CD14-positive monocyte (primary cell): ENCODE measurements around the gene SPATA2L. TPM values are rescaled to one million over a fixed set of nuclear protein-coding genes. Genes with fewer than 3 reads are reported as not detected.
"Not testable (repeated sequence)": the region's sequence is repeated elsewhere in the genome, so short reads cannot be mapped to it uniquely, and the experiment has no call there.

ENCODE experiments used
- DNase-seq, 3 donors: peaks; one replicate each; pipeline ENCODE4 v3.0.0-alpha.2; 2011 to 2022
- H2AFZ ChIP-seq: 2 replicates; pipeline ENCODE4 v1.6.0; 2012; ENCODE audit warnings: mild to moderate bottlenecking, low read depth, low read length, inconsistent platforms; ENCODE audit not compliant: insufficient read depth, poor library complexity, severe bottlenecking
- H3K27ac ChIP-seq, 2 donors: 1 replicate in 1 of 2; 2 replicates in 1 of 2; pipeline ENCODE4 v1.5.1; 2012 to 2013; ENCODE audit warnings: low read length in 2 of 2, control low read depth in 1 of 2, inconsistent platforms in 1 of 2, low read depth in 1 of 2, mild to moderate bottlenecking in 1 of 2
- H3K27me3 ChIP-seq, 2 donors: one replicate each; pipeline versions ENCODE4 v1.6.0 to v1.6.1; 2011 to 2013; ENCODE audit warnings: low read length in 2 of 2; ENCODE audit not compliant: control insufficient read depth in 2 of 2, insufficient read depth in 2 of 2
- H3K36me3 ChIP-seq, 2 donors: replicated peaks in 1 of 2; 1 replicate in 1 of 2; 2 replicates in 1 of 2; pipeline versions ENCODE4 v1.5.1 to v1.6.1; 2012 to 2013; ENCODE audit warnings: low read length in 2 of 2, control low read depth in 1 of 2, inconsistent platforms in 1 of 2, mild to moderate bottlenecking in 1 of 2; ENCODE audit not compliant: insufficient read depth in 2 of 2, control insufficient read depth in 1 of 2
- H3K4me1 ChIP-seq, 2 donors: 1 replicate in 1 of 2; 2 replicates in 1 of 2; pipeline versions ENCODE4 v1.5.1 to v1.6.1; 2012 to 2013; ENCODE audit warnings: low read length in 2 of 2, control low read depth in 1 of 2, inconsistent platforms in 1 of 2, mild to moderate bottlenecking in 1 of 2, moderate library complexity in 1 of 2; ENCODE audit not compliant: insufficient read depth in 2 of 2, control insufficient read depth in 1 of 2
- H3K4me2 ChIP-seq: replicated peaks from 2 replicates; pipeline ENCODE3; 2012; ENCODE audit warnings: low read length, moderate library complexity, mild to moderate bottlenecking; ENCODE audit not compliant: poor library complexity, severe bottlenecking; ENCODE audit errors: extremely low read depth
- H3K4me3 ChIP-seq, 3 experiments: fragments of 200-600 bp in 1 of 3; sonication (generic) in 1 of 3; replicated peaks in 1 of 3; 1 replicate in 2 of 3; 2 replicates in 1 of 3; pipeline ENCODE4 v1.5.1; 2011 to 2013; ENCODE audit warnings: low read length in 3 of 3, mild to moderate bottlenecking in 3 of 3, control low read depth in 2 of 3, low read depth in 2 of 3, inconsistent platforms in 1 of 3, moderate library complexity in 1 of 3
- H3K79me2 ChIP-seq: 2 replicates; pipeline ENCODE4 v1.6.0; 2012; ENCODE audit warnings: mild to moderate bottlenecking, control low read depth, inconsistent platforms, low read length, moderate library complexity; ENCODE audit not compliant: insufficient read depth
- H3K9ac ChIP-seq: 2 replicates; pipeline ENCODE4 v1.6.0; 2017; ENCODE audit warnings: low read length, mild to moderate bottlenecking; ENCODE audit not compliant: insufficient read depth, poor library complexity, severe bottlenecking
- H3K9me3 ChIP-seq, 2 donors: replicated peaks in 1 of 2; 1 replicate in 1 of 2; 2 replicates in 1 of 2; pipeline versions ENCODE4 v1.5.1 to v1.6.1; 2012 to 2013; ENCODE audit warnings: low read length in 2 of 2, control low read depth in 1 of 2; ENCODE audit not compliant: control insufficient read depth in 1 of 2, insufficient read depth in 1 of 2
- H4K20me1 ChIP-seq: 2 replicates; pipeline ENCODE4 v1.6.0; 2012; ENCODE audit warnings: mild to moderate bottlenecking, low read length, control low read depth, moderate library complexity; ENCODE audit not compliant: insufficient read depth
- H3K27ac Mint-ChIP-seq, 7 donors: one replicate each; pipeline ENCODE4 v1.8.0; 2020; ENCODE audit warnings: mild to moderate bottlenecking in 7 of 7, mixed read lengths in 7 of 7, moderate library complexity in 6 of 7, inconsistent platforms in 2 of 7
- H3K27me3 Mint-ChIP-seq, 3 donors: one replicate each; pipeline ENCODE4 v1.8.0; 2021 to 2022; ENCODE audit warnings: low read depth in 3 of 3, mild to moderate bottlenecking in 3 of 3, mixed read lengths in 3 of 3, moderate library complexity in 3 of 3, inconsistent platforms in 1 of 3
- H3K36me3 Mint-ChIP-seq, 2 donors: one replicate each; pipeline ENCODE4 v1.8.0; 2020; ENCODE audit warnings: mixed read lengths in 2 of 2, inconsistent platforms in 1 of 2, mild to moderate bottlenecking in 1 of 2
- H3K4me1 Mint-ChIP-seq: one replicate; pipeline ENCODE4 v1.8.0; 2020; ENCODE audit warnings: mild to moderate bottlenecking, mixed read lengths
- H3K4me3 Mint-ChIP-seq, 2 donors: one replicate each; pipeline ENCODE4 v1.8.0; 2020; ENCODE audit warnings: mild to moderate bottlenecking in 2 of 2, mixed read lengths in 2 of 2, moderate library complexity in 1 of 2
- H3K9me3 Mint-ChIP-seq, 7 donors: one replicate each; pipeline ENCODE4 v1.8.0; 2020 to 2022; ENCODE audit warnings: mixed read lengths in 7 of 7, mild to moderate bottlenecking in 6 of 7, moderate library complexity in 6 of 7, inconsistent platforms in 2 of 7
- WGBS: methylation state at CpG from one replicate; pipeline ENCODE4 v1.1.5; 2013; ENCODE audit warnings: missing lambda C conversion rate; ENCODE audit not compliant: insufficient coverage; 5-methylcytosine and 5-hydroxymethylcytosine counted together
- intact Hi-C, 2 donors: fragments of 100-400 bp; cut with micrococcal nuclease; formaldehyde crosslinking; loops; one replicate each; pipeline versions ENCODE4 v1.15.0 to v1.15.1; 2023
- polyA plus RNA-seq, 3 donors: library from polyadenylated mRNA; depleted of rRNA in 1 of 3; unstranded in 2 of 3; stranded (reverse) in 1 of 3; fragments of 300-500 nt in 2 of 3; fragments of >200 nt in 1 of 3; fragmentation: Illumina TruSeq in 2 of 3; gene quantifications; 1 replicate in 2 of 3; 2 replicates in 1 of 3; pipeline ENCODE4 v1.2.3, GENCODE V29; 2012 to 2021
- TF ChIP-seq, protein P1 (sequence below): fragments of 200-600 bp; IDR thresholded peaks from one replicate; pipeline ENCODE4 v1.8.0; 2022; ENCODE audit warnings: antibody characterized with exemption, mild to moderate bottlenecking

The SPATA2L gene
- polyA plus RNA-seq, 3 donors: 10.0 to 17.6 (median 15.1) TPM

DNA sequence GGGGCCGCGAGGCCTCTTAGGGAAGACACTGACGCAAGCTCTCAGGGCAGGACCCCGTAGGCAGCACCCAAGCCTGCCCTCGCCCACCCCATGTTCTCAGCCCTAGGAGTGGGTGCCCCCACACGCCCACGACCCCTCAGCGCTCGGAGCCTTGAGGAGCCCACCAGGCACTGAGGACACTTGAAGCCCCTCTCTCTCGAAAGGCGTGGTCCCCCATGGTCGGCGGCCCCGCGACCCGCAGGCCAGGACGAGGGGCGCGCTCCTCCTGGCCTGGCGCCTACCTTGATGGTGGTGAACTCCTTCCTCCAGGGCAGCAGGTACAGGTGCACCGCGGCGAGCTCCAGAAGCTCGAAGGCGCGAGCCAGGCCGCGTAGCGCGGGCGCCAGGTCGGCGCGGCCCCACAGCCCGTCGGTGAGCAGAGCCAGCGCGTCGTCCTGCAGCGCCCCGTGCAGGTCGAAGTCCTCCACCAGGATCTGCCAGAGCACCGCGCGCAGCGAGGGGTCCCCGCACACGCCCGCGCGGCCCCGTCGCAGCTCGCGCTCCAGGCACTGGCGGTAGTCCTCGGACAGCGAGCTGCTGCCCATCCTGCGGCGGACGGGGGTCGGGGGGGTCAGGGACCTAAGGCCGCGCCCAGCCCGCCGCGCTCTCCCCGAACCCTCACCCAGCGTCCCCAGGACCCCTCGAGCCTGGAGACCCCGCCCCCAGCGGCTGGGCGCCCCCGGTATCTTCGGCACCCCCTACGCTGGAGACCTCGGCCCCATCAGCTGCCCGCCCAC is 668 bp downstream of the SPATA2L start:
- TF ChIP-seq, protein P1, sequence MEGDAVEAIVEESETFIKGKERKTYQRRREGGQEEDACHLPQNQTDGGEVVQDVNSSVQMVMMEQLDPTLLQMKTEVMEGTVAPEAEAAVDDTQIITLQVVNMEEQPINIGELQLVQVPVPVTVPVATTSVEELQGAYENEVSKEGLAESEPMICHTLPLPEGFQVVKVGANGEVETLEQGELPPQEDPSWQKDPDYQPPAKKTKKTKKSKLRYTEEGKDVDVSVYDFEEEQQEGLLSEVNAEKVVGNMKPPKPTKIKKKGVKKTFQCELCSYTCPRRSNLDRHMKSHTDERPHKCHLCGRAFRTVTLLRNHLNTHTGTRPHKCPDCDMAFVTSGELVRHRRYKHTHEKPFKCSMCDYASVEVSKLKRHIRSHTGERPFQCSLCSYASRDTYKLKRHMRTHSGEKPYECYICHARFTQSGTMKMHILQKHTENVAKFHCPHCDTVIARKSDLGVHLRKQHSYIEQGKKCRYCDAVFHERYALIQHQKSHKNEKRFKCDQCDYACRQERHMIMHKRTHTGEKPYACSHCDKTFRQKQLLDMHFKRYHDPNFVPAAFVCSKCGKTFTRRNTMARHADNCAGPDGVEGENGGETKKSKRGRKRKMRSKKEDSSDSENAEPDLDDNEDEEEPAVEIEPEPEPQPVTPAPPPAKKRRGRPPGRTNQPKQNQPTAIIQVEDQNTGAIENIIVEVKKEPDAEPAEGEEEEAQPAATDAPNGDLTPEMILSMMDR: peak; percentile 13
- Histone ChIP-seq H3K27me3 (no peaks in the 10 kb centered on the region), H3K9me3 (no peaks in the 10 kb centered on the region), H3K27ac (peak overlapping the region; percentile 66 to 69), H3K36me3 (peaks cover 6 to 10% of the 10 kb centered on the region in 2 donors), H3K4me2 (peak overlapping the region; percentile 96), H3K79me2 (peaks cover 4% of the 10 kb centered on the region), H2AFZ (peak overlapping the region; percentile 83), H3K9ac (peak overlapping the region; percentile 72), H3K4me3 (peak overlapping the region; percentile 69 to 82 (median 75)), H4K20me1 (peaks cover 42% of the 10 kb centered on the region), H3K4me1 (peaks cover 20 to 34% of the 10 kb centered on the region in 2 donors)
- H3K4me3 Mint-ChIP-seq: peak overlapping the region; percentile 78 to 85
- intact Hi-C loops: loop anchor here (2.0 to 5.0 kb wide), 2 partner anchors 160 to 171 kb away; partner anchors contain the start of gene TCF25 (in 1 of the 2)
- H3K9me3 Mint-ChIP-seq: no peaks in the 10 kb centered on the region
- peaks cover 12 to 13% (median 13%) of the 10 kb centered on the region in 3 donors for H3K27me3 Mint-ChIP-seq
- H3K4me1 Mint-ChIP-seq: peaks cover 14% of the 10 kb centered on the region
- peaks cover 5 to 8% of the 10 kb centered on the region in 2 donors for H3K36me3 Mint-ChIP-seq
- WGBS: 1% methylated on average over 77 of the region's 78 CpGs
- H3K27ac Mint-ChIP-seq: peak overlapping the region in 6 of 7 donors; percentile 46 to 92 (median 87)
- DNase-seq: peak in 1 of 3 donors; percentile 37

DNA sequence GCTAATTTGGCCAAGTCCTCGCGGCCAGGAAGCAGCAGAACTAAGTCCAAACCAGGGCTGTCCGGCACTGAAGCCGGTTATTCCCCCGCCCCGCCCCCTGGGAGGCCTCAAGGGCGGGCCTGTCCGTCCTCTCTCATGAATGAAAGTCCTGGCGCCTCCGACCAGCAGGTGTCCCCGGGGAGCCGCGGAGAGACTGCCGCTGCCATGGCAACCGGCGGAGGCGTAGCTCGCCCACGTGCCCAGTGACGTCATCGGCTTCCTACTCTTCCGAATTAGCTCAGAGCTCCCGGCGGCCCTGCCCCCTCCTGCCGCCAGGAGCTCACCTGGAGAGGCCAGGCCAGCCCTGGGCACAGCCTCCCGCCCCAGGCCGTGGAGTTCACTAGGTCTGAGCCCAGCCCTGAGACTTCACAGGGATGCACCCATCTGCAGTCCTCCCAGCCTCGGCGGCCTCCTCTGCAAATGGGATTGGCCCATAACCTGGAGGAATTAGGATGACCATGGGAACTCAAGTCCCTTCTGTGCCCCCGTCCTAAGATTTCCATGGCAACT is 1.3 kb downstream of the SPATA2L start:
- peaks cover 4% of the 10 kb centered on the region for H3K79me2 ChIP-seq
- Mint-ChIP-seq H3K27ac (peak overlapping the region in 6 of 7 donors; percentile 74 to 92 (median 83)), H3K4me1 (peaks cover 13% of the 10 kb centered on the region), H3K27me3 (peaks cover 8 to 15% (median 11%) of the 10 kb centered on the region in 3 donors), H3K4me3 (peak overlapping the region; percentile 78 to 85), H3K9me3 (no peaks in the 10 kb centered on the region), H3K36me3 (peaks cover 11 to 14% of the 10 kb centered on the region in 2 donors)
- DNase-seq: peak; percentile 98 to 99 (median 99)
- peaks cover 42% of the 10 kb centered on the region for H4K20me1 ChIP-seq
- peaks cover 12 to 14% of the 10 kb centered on the region in 2 donors for H3K36me3 ChIP-seq
- peak overlapping the region; percentile 50 to 69 for H3K27ac ChIP-seq
- H3K4me1 ChIP-seq: peaks cover 20 to 32% of the 10 kb centered on the region in 2 donors
- H2AFZ ChIP-seq: peak overlapping the region; percentile 43
- peak overlapping the region; percentile 69 to 82 (median 75) for H3K4me3 ChIP-seq
- intact Hi-C loops: loop anchor here (2.0 to 5.0 kb wide), 2 partner anchors 161 to 172 kb away; partner anchors contain the start of gene TCF25 (in 1 of the 2)
- H3K9me3 ChIP-seq: no peaks in the 10 kb centered on the region
- TF ChIP-seq, protein P1: peak; percentile 87
- peak overlapping the region; percentile 72 for H3K9ac ChIP-seq
- WGBS: under 1% methylated on average over 30 of the region's 30 CpGs
- H3K4me2 ChIP-seq: peak overlapping the region; percentile 96
- H3K27me3 ChIP-seq: no peaks in the 10 kb centered on the region

DNA sequence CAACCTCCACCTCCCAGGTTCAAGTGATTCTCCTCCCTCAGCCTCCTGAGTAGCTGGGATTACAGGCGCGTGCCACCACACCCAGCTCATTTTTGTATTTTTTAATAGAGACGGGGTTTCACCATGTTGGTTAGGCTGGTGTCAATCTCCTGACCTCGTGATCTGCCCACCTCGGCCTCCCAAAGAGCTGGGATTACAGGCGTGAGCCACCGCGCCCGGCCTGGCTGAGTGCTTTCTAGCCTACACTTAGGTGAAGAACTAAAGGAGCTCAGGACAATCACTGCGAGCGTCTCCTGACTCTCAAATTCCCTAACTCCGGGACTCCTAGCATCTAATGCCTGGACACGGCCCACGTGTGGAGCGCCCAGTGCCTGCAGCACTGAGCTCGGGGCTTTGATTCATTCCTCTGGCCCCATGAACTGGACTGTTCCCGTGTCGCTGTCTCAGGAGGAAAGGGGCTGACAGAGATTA is 1.8 kb downstream of the SPATA2L start:
- not testable (repeated sequence) for H3K9me3 Mint-ChIP-seq, H3K9me3 ChIP-seq, H3K9ac ChIP-seq, H3K27me3 ChIP-seq, H2AFZ ChIP-seq, DNase-seq, H3K79me2 ChIP-seq
- 69% methylated on average over 16 of the region's 18 CpGs for WGBS
- Histone ChIP-seq H3K4me3 (peak overlapping the region in 2 of 3 experiments; percentile 75 to 82), H3K36me3 (peaks cover 16 to 19% of the 10 kb centered on the region in 2 donors), H3K27ac (peak overlapping the region in 1 of 2 donors; percentile 50), H3K4me2 (peak overlapping the region; percentile 96), H4K20me1 (peaks cover 42% of the 10 kb centered on the region), H3K4me1 (peaks cover 20 to 32% of the 10 kb centered on the region in 2 donors)
- H3K27me3 Mint-ChIP-seq: peaks cover 4 to 11% (median 9%) of the 10 kb centered on the region in 3 donors
- H3K4me1 Mint-ChIP-seq: peaks cover 13% of the 10 kb centered on the region
- intact Hi-C loops: loop anchor here (2.0 to 5.0 kb wide), 2 partner anchors 161 to 173 kb away; partner anchors contain the start of gene TCF25 (in 1 of the 2)
- peak overlapping the region; percentile 67 to 78 for H3K4me3 Mint-ChIP-seq
- H3K36me3 Mint-ChIP-seq: peaks cover 15 to 19% of the 10 kb centered on the region in 2 donors
- H3K27ac Mint-ChIP-seq: peak overlapping the region in 5 of 7 donors; percentile 24 to 92 (median 74)
